T-helper 2 cell treated with Interferon-gamma antibody and Interleukin-4, amounts not matched to agents 5 μg/mL and 100 μg/mL, for 36 hours (primary cell): ENCODE data around the gene RAPH1.
"Not testable (repeated sequence)": the region's sequence is repeated elsewhere in the genome, so short reads cannot be mapped to it uniquely, and the experiment has no call there.

Source experiments
- DNase-seq: peaks from one replicate; pipeline ENCODE4 v3.0.0; 2021; ENCODE audit warnings: low spot score
- H3K27ac Mint-ChIP-seq: one replicate; pipeline ENCODE4 v1.8.0; 2021; ENCODE audit warnings: mild to moderate bottlenecking, mixed read lengths
- H3K27me3 Mint-ChIP-seq: one replicate; pipeline ENCODE4 v1.8.0; 2021; ENCODE audit warnings: low read depth, mixed read lengths
- H3K36me3 Mint-ChIP-seq: one replicate; pipeline ENCODE4 v1.8.0; 2021; ENCODE audit warnings: low read depth, mixed read lengths
- H3K4me1 Mint-ChIP-seq: one replicate; pipeline ENCODE4 v1.8.0; 2021; ENCODE audit warnings: low read depth, mixed read lengths
- H3K4me3 Mint-ChIP-seq: one replicate; pipeline ENCODE4 v1.8.0; 2022; ENCODE audit warnings: mild to moderate bottlenecking, moderate library complexity, mixed read lengths
- H3K9me3 Mint-ChIP-seq: one replicate; pipeline ENCODE4 v1.8.0; 2021; ENCODE audit warnings: mixed read lengths

Gene RAPH1

GRCh38 chr2:203451689-203452088 is 83.4 kb downstream of the RAPH1 start:
- Mint-ChIP-seq H3K27me3 (no peaks in the 10 kb centered on the region), H3K4me3 (no peak overlapping the region), H3K36me3 (no peaks in the 10 kb centered on the region), H3K9me3 (no peaks in the 10 kb centered on the region), H3K4me1 (peaks cover 7% of the 10 kb centered on the region), H3K27ac (no peak overlapping the region)
- no peak for DNase-seq

DNA sequence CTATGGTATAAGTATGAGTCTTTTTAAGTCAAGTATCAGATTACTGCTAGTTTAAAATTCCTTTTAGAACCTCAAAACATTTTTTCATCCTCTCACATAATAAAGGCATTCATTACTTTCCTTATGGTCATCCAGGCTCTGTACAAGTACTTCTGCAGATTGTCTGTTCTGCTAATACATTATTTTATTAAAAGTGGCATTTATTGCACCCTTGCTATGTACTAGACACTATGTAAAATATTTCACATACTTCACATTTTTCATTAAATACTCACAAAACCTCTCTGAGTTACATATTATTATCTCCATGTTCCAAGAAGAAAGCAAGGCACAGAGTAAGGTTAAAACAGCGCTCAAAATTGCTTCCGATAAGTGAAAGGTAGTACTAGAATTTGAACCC is 84.1 kb downstream of the RAPH1 start:
- no peak for DNase-seq
- Mint-ChIP-seq H3K27ac (no peak overlapping the region), H3K4me3 (no peak overlapping the region), H3K36me3 (no peaks in the 10 kb centered on the region), H3K9me3 (no peaks in the 10 kb centered on the region), H3K27me3 (no peaks in the 10 kb centered on the region), H3K4me1 (peaks cover 13% of the 10 kb centered on the region)

DNA sequence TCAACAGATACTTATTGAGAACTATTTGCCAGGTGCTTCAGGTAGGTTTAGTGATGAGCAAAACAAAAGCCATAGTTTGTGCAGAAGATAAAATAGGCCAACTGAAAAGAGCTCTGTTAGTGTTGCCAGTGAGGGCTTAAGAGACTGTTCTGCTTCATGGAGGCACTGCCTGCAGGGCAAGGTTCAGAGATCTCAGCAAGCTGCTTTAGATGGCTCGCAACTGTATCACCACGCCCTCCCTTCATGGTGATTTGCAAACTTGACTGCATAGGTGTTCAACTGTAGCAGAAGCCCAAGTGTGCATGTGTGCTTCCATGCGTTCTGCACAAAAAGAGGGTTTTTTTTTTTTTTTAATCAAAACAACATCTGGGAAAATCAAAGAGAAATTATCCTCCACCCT is 84.5 kb downstream of the RAPH1 start:
- H3K36me3 Mint-ChIP-seq = no peaks in the 10 kb centered on the region
- H3K9me3 Mint-ChIP-seq = no peaks in the 10 kb centered on the region
- no peak for DNase-seq
- peaks cover 16% of the 10 kb centered on the region for H3K4me1 Mint-ChIP-seq
- no peaks in the 10 kb centered on the region for H3K27me3 Mint-ChIP-seq
- H3K4me3 Mint-ChIP-seq = no peak overlapping the region
- no peak overlapping the region for H3K27ac Mint-ChIP-seq

- Mint-ChIP-seq H3K4me1 (peaks cover 15% of the 10 kb centered on the region), H3K27me3 (no peaks in the 10 kb centered on the region), H3K27ac (no peak overlapping the region), H3K9me3 (no peaks in the 10 kb centered on the region), H3K4me3 (no peak overlapping the region), H3K36me3 (no peaks in the 10 kb centered on the region)
- DNase-seq = no peak
Measured at GRCh38 chr2:203446780-203447179, 88.3 kb downstream of the RAPH1 start.

GRCh38 chr2:203446071-203446481 is 89.0 kb downstream of the RAPH1 start:
- Mint-ChIP-seq H3K4me3 (no peak overlapping the region), H3K9me3 (no peaks in the 10 kb centered on the region), H3K27me3 (no peaks in the 10 kb centered on the region), H3K27ac (no peak overlapping the region), H3K36me3 (no peaks in the 10 kb centered on the region), H3K4me1 (peaks cover 15% of the 10 kb centered on the region)
- no peak for DNase-seq

GRCh38 chr2:203444738-203445137 is 90.4 kb downstream of the RAPH1 start:
- DNase-seq = no peak
- no peaks in the 10 kb centered on the region for H3K27me3 Mint-ChIP-seq
- H3K27ac Mint-ChIP-seq = no peak overlapping the region
- peaks cover 15% of the 10 kb centered on the region for H3K4me1 Mint-ChIP-seq
- no peak overlapping the region for H3K4me3 Mint-ChIP-seq
- no peaks in the 10 kb centered on the region for H3K36me3 Mint-ChIP-seq
- no peaks in the 10 kb centered on the region for H3K9me3 Mint-ChIP-seq

DNA sequence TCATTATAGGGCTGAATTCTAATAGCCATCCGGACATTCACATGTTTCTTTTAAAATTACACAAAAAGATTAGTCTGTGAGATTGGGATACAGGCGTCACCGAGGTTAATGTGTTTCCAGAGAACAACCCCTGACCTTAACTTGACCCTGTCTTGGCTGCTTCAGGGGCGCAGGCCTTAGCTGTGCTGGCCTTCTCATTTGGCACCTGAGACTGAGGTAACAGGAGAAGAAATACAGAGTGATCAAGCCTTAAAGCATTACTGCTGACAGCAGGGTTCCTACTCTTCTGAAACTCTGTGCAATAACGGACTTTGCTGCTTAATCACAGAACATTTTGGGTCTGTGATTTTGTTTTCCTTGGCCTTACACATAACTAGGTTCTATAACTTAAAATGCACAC is 92.6 kb downstream of the RAPH1 start:
- Mint-ChIP-seq H3K4me3 (no peak overlapping the region), H3K9me3 (no peaks in the 10 kb centered on the region), H3K4me1 (peaks cover 12% of the 10 kb centered on the region), H3K36me3 (no peaks in the 10 kb centered on the region), H3K27ac (no peak overlapping the region), H3K27me3 (no peaks in the 10 kb centered on the region)
- no peak for DNase-seq

- Mint-ChIP-seq H3K9me3 (no peaks in the 10 kb centered on the region), H3K27ac (no peak overlapping the region), H3K4me3 (no peak overlapping the region), H3K36me3 (no peaks in the 10 kb centered on the region), H3K27me3 (no peaks in the 10 kb centered on the region), H3K4me1 (peaks cover 10% of the 10 kb centered on the region)
- DNase-seq = no peak
Measured at GRCh38 chr2:203441463-203441862, 93.6 kb downstream of the RAPH1 start.

- H3K27ac Mint-ChIP-seq = no peak overlapping the region
- H3K36me3 Mint-ChIP-seq = no peaks in the 10 kb centered on the region
- H3K4me3 Mint-ChIP-seq = no peak overlapping the region
- no peaks in the 10 kb centered on the region for H3K9me3 Mint-ChIP-seq
- H3K4me1 Mint-ChIP-seq = peaks cover 3% of the 10 kb centered on the region
- no peak for DNase-seq
- no peaks in the 10 kb centered on the region for H3K27me3 Mint-ChIP-seq
Measured at GRCh38 chr2:203440671-203441070, 94.4 kb downstream of the RAPH1 start.

DNA sequence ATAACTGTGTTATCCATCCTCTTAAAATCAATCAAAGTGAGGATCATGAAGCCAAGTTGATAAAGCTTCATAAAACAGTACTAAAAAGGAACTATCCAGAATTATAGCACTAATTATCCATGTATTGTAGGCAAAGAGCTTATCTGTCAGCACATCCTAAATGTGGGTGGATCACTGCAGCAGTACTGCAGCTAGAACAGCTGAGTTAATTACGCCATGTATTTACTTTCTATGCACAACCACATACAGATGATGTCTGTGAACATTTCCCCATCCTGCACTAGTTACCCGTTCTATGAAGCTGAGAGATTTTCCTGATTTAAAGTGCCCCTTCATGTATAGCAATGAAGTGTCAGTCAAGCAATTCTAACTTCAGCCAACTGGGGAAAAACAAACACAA is 96.6 kb downstream of the RAPH1 start:
- no peaks in the 10 kb centered on the region for H3K4me1 Mint-ChIP-seq
- no peaks in the 10 kb centered on the region for H3K27me3 Mint-ChIP-seq
- no peak overlapping the region for H3K4me3 Mint-ChIP-seq
- no peaks in the 10 kb centered on the region for H3K9me3 Mint-ChIP-seq
- no peaks in the 10 kb centered on the region for H3K36me3 Mint-ChIP-seq
- no peak overlapping the region for H3K27ac Mint-ChIP-seq
- DNase-seq = no peak

DNA sequence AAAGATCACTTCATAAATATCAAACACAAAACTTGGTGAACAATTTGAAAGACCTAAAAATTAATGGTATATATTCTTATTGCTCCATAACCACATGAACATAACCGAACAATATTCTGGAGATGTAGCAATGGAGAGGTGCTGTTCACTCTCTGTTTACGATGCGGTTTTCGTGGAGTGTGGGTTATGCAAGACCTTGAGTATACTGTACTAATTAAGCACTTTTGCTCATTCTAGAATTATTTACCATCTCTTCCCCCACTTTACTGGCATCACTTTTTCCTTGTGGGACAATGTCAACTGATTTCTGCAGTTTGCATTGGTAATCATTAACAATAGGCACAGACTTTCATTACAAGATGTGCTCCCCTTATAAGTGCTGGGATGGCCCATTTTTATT is 97.6 kb downstream of the RAPH1 start:
- Mint-ChIP-seq H3K4me3 (no peak overlapping the region), H3K4me1 (no peaks in the 10 kb centered on the region), H3K9me3 (no peaks in the 10 kb centered on the region), H3K36me3 (no peaks in the 10 kb centered on the region), H3K27me3 (no peaks in the 10 kb centered on the region), H3K27ac (no peak overlapping the region)
- DNase-seq = no peak

DNA sequence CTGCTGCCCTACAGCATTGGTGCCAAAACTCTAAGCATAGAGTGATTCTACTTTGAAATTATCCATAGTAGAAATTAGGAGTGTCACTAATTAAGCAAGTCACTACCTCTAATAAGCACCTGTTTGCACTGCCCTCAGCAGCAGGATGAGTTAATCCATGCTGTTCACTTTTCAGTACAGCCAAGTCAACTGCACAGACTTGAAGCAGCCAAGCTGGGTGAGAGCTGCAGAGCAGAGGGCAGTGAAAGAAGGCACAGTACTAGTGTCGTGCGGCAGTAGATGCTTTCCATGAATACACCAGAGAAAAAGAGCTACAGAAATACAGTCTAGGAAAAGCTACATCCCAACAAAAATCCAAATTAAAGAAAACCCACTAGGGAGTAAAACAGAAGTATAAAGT is 98.6 kb downstream of the RAPH1 start:
- H3K4me3 Mint-ChIP-seq = no peak overlapping the region
- H3K36me3 Mint-ChIP-seq = no peaks in the 10 kb centered on the region
- H3K9me3 Mint-ChIP-seq = no peaks in the 10 kb centered on the region
- no peak overlapping the region for H3K27ac Mint-ChIP-seq
- no peaks in the 10 kb centered on the region for H3K27me3 Mint-ChIP-seq
- DNase-seq = no peak
- H3K4me1 Mint-ChIP-seq = no peaks in the 10 kb centered on the region

DNA sequence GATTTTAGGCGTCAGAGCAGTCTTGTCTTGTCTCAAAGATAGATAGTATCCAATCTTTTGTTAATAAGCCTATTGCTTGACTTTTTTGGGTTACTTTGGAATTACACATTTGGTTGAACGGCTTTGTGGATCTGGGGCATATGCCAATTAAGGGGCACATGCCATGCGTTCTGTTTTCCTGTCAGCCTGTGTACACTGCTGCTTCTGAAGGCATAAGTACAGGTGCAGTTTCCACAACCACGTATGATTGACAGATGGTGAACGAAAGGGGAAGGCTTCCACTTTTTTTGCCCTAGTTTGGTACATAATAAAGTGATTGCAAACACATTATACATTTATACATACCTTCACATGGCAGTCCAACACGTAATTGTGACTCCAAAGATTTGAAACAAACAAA is 102.3 kb downstream of the RAPH1 start:
- Mint-ChIP-seq H3K9me3 (no peaks in the 10 kb centered on the region), H3K27me3 (no peaks in the 10 kb centered on the region), H3K4me3 (no peak overlapping the region), H3K36me3 (no peaks in the 10 kb centered on the region), H3K27ac (no peak overlapping the region), H3K4me1 (no peaks in the 10 kb centered on the region)
- no peak for DNase-seq

- no peaks in the 10 kb centered on the region for H3K27me3 Mint-ChIP-seq
- H3K9me3 Mint-ChIP-seq = no peaks in the 10 kb centered on the region
- H3K4me1 Mint-ChIP-seq = no peaks in the 10 kb centered on the region
- no peak overlapping the region for H3K4me3 Mint-ChIP-seq
- H3K27ac Mint-ChIP-seq = no peak overlapping the region
- no peak for DNase-seq
- H3K36me3 Mint-ChIP-seq = peaks cover 3% of the 10 kb centered on the region
Measured at GRCh38 chr2:203431391-203432185, 103.5 kb downstream of the RAPH1 start.

DNA sequence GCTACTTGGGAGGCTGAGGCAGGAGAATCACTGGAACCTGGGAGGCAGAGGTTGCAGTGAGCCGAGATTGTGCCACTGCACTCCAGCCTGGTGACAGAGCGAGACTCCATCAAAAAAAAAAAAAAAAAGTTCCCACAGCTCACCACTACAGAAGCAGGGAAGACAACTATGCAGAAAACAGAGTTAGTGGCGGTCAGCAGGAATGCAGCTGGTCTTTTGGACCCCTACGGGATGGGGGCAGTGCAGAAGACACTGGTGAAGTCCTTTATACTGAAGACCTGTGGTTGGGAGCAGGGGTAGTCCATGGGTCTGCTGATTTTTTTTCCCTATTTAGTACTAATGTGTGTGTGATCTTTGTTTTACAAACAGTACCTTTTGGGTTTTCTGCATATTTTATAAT is 105.5 kb downstream of the RAPH1 start:
- H3K36me3 Mint-ChIP-seq, H3K27me3 Mint-ChIP-seq, H3K27ac Mint-ChIP-seq, H3K4me3 Mint-ChIP-seq, H3K9me3 Mint-ChIP-seq, DNase-seq, H3K4me1 Mint-ChIP-seq: not testable (repeated sequence)
